Activated CD4-positive, CD25-positive, alpha-beta regulatory T cell treated with anti-CD3 and anti-CD28 coated beads, Interleukin-2, amount 50 U/mL, for 72 hours (primary cell): ENCODE measurements around the gene NPTN.
"Not testable (repeated sequence)": the region's sequence is repeated elsewhere in the genome, so short reads cannot be mapped to it uniquely, and the experiment has no call there.

ENCODE experiments used
- DNase-seq: peaks from one replicate; pipeline ENCODE4 v3.0.0; 2021

The NPTN gene

DNA sequence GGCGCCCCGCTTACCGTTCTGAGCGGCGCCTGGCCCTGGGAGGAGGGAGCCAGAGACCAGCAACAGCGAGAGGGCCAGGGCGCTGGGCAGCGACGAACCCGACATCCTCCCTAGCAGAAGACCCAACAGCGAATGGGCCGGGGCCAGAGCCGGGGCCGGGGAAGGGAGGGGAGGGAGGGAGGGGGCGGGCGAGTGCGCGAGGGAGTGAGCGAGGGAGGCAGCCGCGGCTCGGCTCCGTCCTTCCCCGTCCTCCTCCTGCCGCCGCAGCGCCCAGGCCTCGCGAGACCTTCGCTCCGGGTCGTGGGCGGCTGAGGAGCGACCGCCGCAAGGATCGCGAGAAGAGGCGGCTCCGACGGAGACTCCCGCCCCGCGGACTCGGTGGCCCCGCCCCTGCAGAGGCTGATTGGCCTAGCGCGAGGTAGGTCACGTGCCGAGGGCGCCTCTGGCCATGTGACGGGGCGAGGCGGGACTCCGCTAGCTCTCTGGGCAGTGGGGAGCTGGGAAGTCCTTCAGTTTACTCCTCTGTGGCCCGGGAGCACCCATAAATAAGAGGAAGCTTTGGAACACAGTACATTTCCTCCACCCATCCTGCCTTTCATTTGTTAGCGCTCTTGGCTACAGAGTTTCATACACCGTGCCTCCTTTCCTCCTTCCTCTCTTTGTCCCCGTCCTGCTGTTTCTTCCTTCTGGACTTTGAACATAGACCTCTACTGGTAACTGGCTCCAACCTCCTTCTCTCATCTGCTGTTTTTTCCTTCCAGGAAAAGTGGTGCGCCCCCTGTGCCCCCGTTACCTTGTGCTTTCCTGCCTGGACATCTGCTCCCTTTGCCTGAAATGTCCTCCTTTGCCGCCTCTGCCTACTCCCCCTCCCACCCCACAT lies at the start of gene NPTN:
NPTN (minus strand) TSS at position 279 of the 880 bp plus-strand sequence; CDS start at position 105, 174 bp downstream.
- peak; percentile 99 for DNase-seq

DNA sequence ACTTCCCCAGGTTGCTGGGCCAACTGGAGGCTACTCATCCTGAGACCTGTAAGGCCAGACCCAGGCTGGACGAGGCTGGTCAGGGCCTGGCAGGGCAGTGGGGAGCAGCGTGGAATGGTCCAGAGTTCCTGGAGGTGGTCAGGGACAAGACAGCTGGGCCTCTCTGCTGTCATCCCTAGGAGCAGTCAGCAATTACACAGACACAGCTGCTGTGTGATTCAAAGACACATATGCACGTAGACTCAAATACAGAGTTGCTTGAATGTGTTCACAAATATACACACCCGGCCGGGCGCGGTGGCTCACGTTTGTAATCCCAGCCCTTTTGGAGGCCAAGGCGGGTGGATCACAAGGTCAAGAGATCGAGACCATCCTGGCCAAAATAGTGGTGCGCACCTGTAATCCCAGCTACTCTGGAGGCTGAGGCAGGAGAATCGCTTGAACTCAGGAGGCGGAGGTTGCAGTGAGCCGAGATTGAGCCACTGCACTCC lies 49.5 kb upstream of the NPTN start:
- DNase-seq: no peak

DNA sequence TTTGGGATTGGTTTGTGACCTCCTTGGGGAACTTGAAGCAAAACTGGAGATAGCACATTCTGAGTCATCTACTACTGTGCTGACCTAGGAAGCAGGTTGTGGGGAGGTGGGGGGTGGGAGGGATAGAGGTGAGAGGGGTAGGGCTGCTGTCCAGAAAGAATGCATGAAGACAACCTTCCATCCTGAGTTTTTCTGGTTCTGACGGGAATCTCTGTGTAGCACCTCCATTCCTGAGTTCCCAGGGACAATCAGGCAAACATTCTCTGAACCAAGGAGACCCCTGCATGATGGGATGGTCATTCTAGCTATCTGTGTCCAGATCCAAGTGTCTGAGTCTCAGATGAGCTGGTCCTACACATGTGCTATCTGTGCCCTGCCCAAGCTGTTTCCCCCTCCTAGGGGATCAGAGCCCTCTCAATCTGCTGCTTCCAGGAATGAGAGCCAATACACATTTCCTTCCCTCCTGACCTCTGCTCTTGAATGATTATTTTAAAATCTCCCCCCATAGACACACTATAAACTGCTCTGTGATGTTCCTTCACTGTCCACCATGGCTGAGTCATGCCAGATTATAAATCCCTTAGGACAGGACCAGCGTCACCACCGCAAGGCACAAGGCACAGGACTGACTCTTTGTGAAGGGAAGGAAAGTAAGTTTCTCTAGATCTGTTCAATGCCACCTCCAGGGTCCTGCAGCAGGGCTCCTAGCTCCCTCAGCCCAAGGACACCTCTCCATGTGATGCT lies 48.8 kb upstream of the NPTN start:
- DNase-seq: no peak

DNA sequence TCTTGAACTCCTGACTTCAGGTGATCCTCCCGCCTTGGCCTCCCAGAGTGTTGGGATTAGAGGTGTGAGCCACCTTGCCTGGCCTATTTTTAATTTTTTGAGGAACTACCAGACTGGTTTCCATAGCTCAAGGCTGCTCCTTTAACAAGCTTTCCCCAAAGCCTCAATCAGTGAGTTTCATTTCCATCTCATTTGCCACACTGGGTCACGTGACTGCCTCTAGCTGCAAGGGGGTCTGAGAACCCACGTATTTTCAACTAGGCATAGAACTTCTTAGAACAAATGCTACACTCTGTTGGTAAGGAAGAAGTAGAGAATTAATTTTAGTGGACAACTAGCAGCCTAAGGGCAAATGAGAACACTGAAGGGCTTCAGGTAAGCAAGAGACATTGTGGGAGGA lies 47.9 kb upstream of the NPTN start:
- no peak for DNase-seq

DNA sequence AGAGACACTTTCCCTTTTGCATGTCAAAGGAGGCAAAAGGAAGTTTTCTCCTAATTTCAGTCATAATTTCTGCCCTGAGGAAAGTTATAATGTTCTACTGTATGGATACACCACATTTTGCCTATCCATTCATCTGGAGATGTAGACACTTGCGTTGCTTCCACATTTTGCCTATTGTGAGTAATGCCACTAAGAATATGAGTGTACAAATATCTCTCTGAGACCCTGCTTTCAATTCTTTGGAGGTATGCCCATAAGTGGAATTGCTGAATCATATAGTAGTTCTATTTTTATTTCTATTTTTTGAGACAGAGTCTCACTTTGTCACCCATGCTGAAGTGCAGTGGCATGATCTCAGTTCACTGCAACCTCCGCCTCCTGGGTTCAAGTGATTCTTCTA lies 47.4 kb upstream of the NPTN start:
- DNase-seq: no peak

DNA sequence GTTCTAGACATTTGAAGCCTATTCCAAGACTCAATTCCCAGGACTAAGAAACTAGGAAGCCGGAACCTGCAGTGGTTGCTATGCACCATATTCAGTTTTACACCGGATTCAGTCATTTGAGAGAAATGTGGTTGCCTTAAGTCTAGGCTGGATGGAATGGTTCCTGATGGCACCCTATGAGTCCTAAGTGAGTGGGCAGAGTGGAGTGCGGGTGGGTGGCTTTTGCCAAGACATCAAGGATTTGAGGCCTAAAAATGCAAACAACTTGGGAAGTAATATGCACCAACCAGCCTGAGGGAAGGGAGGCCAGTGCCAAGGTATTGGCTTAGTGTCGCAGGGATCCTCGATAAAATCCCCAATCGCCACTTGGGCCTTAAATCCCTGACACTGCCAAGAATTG lies 46.8 kb upstream of the NPTN start:
- DNase-seq: no peak

DNA sequence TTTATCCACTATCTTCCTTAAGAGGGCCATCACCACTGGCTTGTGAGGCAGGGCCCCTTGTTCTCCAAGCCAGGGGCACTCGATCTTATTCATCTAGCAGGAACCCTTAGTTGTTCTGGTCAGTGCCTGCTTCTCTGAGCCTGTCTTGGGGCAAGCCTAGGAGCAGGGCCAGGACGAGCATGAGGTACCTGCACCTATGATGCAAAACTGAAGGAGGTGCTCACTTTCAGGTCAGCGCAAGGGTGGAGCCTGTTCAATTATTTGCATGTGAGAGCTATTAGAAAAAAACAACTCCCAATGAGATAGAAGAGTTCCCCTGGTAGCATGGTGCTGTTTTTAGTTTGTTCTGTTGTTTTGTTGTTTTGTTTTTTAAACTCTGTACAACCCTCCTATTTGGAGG lies 46.0 kb upstream of the NPTN start:
- no peak for DNase-seq

DNA sequence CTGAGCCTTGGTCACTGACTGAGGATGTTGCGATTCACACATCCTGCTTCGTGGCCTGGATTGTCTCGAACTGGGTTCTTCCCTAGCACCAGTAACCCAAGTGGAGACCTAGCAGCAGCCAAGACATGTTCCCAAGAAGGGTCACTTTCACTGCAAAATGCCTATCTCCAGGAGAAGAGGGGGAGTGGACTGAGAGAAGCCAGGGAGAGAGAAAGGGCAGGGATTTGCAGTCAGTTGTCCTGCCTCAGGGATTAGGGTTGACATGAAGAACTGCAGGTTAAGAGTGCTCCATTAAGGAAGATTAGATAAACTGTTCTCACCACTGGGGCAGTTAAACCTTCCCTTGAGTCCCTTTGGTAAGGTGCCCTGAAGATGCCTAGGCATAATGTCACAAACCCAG lies 45.3 kb upstream of the NPTN start:
- no peak for DNase-seq

DNA sequence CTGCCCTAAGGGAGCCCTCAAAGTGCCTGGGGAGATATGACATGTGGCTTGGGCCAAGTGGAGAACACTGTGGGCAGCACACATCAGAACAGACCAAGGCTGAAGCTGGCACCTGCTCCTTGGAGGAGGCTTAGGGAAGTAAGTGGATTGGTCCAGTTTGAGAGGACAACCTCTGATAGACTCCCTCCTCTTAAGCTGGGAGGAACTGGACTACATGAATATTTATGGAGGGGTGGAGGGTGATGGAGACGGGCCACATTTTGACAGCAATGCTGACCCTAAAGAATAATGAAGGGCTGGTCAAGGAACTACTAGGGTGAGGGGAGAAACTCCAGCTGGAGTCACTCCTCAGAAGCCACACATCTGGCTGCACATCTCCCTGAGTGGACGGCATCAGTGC lies 44.5 kb upstream of the NPTN start:
- DNase-seq: no peak

DNA sequence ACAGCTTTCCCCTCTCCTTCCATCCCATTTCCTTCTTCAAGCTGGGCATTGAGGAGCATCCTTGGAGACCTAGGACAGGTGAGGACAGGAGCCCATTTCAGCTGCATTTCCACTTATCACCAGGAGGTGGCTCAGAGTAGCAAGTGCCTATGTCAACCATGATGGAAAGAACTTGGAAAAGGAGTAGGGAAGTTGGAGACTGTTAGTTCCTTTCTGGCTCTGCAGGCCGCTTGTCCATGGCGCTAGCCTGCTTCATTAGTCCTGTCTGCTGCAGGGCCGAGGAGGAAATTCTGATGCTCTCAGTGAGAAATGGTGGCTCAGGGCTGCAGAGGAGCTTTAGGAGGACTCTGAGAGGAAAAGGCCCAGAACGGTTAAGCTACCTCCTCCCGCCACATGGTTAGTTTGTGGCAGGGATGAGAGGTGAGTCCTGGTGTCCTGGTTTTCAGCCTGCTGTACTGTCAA lies 44.0 kb upstream of the NPTN start:
- DNase-seq: peak; percentile 56

DNA sequence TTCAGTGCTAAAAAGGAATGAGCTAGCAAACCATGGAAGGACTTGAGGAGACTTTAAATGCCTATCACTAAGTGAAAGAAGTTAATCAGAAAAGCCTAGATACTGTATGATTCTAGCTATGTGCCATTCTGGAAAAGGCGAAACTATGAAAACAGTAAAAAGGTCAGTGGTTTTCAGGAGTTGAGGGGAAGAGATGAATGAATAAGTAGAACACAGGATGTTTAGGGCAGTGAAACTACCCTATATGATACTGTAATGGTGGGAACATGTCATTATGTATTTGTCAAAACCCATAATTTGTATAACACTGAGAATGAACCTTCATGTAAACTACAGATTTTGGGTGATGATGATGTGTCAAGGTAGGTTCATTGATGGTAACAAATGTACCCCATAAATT lies 41.4 kb upstream of the NPTN start:
- no peak for DNase-seq

DNA sequence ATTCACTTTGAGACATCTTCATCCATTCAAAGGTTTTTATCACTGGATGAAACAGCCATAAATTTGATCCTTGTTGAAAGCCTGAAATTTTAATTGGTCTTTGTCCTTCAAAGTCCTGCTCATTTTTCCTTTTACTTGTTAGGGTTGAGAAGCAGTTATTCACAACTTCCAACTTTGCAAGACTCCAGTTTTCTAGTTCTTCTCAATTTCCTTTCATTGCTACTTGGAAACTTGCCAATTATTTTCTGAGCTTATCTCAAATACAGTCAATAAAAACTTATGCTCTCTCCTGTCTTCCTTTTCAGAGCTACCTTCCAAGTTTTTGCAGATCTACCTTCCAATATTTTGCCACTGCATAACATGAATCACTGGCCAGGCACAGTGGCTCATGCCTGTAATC lies 27.3 kb upstream of the NPTN start:
- DNase-seq: no peak

DNA sequence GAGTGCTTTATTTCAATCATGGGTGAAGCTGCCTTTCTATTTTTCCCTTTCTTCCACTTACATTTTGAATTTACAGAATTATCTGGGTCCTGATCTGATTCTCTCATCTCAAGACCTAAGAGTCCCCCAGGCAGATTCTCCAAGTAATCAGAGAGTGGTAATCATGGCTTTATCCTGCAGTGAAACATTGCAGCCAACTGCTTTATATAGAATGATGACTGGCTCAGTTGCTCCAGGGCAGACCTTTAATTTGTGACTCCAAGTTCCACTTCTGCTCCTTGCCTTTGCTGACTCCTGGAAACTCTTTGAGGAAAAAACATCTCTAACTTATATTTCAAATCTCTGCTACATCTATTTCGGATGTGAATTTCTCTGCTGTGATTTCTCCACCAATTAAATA lies 25.5 kb upstream of the NPTN start:
- no peak for DNase-seq

DNA sequence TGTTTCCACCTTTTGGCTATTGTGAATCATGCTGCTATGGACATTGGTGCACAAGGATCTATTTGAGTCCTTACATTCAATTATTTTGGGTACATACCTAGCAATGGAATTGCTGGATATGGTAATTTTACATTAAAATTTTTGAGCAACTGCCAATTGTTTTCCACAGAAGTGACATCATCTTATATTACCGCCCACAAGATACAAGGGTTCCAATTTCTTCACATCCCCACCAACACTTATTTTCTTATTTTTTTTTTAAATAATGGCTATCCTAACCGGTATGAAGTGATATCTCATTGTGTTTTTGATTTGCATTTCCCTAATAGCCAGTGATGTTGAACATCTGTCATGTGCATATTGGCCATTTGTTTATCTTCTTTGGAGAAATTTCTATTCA lies 22.5 kb upstream of the NPTN start:
- DNase-seq: no peak

DNA sequence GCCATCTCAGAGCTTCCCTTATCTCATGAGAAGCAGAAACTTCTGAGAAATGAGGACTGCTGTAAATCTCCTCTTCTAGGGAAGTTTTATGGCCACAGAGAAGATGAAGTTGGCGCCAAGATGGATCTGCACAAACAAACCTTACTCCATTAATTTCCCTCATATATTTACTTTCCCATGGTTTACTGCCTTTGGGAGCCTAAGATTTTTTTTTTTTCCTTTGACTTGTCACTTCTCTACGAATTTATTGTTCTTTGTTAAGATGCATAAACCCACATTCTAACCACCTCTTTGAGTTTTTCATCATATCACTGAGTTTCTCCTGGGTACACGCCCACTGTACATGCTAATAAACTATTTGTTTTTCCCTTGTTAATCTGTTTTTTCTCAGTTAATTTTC lies 21.5 kb upstream of the NPTN start:
- no peak for DNase-seq

DNA sequence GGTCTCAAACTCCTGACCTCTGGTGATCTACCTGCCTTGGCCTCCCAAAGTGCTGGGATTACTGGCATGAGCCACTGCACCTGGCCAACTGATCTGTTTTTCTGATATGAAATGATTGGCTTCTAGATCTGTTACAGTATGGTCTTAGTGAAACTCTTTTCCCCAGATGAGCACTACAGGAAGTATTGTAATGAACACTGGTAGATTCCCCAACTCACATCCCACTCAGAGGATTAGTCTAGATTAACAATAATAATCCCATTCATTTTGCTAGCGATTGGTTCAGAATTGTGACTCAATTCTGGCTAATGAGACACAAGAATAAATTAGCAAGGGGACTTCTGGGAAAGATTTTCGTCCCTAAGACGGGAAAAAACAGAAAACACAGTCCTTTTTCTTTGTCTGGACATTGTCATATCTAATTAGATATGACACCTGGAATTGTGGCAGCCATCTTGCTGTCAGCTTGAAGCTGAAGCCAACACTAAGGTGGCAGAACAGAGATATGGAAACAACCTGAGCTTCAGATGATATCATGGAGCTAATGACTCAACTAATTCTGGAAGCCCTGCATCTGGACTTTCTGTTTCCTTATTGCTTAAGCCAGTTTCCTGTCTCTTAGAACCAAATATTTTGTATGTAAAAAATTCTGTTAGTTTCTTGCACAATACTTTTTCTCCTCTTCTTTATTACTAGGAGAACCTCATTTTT lies 17.4 kb upstream of the NPTN start:
- no peak for DNase-seq

DNA sequence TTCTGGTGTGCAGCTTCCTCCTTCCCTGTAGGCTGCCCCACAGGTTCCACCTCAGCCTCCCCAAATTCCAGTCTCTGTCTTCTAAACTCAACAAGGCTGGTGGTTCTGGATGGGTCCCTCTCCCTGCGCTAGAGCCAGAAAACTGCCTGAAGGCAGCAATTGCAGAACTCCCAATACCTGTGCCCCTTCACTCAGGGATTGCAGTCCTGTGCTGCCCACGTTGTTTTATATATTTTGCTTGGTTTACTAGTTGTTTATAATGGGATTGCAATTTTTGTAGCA lies 14.8 kb upstream of the NPTN start:
- no peak for DNase-seq

DNA sequence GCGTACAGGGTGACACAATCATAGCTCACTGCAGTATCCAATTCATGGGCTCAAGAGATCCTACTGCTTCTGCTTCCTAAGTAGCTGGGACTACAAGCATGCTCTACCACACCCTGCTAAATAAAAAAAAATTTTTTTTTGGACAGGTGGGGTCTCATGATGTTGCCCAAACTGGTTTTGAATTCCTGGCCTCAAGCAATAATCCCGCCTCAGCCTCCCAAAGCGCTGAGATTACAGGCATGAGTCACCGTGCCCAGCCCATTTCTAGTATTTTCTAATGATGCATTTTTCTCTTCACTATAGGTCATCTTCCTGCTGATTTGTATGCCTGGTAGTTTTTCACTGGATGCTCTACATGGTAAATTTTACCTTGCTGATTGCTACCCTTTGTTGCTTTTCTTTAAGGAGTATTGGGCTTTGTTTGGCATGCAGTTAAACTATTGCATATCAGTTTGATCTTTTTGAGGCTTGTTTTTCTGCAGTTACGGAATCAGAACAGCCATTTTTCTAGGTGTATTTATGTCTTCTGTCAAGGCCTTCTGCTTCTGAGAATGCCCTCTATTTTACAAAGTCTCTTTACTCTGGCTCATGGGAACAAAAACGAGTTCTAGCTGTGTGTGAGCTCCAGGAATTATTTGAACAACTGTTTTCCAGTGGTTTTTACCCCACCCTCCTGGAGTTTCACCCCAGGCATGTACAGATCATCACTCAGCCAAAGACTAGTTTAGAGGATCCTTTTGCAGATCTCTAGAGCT lies 14.2 kb upstream of the NPTN start:
- DNase-seq: no peak

DNA sequence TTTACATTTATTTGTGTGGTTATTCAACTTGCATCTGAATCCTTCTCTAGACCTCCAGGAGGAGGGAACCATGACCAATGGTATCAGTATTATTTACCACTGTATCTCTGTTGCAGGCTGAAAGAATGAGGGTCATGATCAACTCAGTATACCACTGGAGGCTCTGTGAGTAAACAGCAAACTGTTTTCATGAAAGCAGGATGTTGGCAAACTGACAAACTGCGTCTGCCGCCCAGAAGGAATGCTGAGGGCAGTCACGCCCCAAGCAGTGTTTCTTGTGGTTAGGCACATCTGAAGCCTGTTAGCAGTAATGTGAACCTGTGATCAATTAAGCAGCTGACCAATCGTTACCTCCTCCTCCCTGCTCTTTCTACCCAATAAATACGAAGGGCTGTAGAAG lies 6.3 kb upstream of the NPTN start:
- DNase-seq: not testable (repeated sequence)

DNA sequence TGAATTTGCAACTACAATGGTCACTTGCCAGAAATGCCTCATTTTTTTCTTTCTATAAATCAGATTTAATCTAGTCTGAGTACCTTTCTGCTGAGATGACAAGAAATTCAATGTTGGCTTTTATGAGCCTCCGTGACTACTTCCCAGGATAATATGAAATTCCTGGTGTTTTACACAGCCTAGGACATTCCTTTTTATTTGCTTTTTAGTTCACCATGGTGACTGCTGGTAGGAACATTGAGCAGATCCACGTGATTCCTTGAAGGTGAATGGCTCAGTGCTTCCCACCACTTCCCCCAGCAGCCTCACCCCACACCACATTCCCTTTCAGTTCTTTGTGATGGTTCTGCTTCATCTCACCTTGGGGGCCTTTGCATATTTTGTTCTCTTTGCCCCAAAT lies 4.3 kb upstream of the NPTN start:
- no peak for DNase-seq

DNA sequence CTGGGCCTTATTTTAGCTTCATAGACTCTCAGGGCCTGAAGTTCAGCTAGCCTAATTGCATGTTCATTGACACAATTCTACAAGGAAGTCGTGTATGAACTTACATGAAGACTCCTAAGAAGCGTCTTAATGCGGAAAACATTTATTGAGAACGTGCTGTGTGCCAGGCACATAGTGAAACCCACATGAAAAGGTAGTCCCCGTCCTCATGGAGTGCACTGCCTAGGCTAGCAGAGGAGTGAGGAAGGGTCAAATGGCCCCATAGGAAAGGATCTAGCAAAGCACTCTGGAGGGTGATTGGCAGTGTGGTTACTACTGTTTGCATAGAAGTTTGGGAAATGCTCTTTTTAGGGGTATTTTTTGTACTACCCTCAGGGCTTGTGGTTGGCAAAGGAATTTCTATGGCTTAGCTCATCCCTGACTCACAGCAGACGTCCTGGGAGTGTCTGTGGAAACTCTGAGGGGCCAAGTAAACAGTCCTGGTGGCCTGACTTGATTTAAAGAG lies 854 bp upstream of the NPTN start:
- no peak for DNase-seq

DNA sequence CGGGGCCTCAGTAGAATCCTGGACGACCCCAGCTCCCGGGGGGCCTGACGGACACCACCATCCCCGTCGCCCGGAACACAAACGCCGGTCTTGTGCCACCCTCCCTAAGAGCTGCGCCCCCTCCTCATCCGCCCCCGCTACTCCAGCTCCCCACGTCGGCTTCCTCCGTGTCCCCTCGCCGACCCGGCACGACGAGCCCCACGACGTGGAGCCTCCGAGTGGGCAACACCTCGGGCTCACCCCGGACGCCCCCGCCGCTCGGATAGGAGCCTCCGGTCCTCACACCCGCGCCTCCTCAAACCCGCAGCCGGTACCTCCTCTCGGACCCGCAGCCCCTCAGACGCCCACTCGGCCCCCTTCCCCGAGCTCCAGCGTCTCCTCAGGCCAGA lies 525 bp downstream of the NPTN start:
- peak; percentile 50 for DNase-seq
